HepG2 (cell line): ENCODE results near the gene FANCM.
"Not testable (repeated sequence)": the region's sequence is repeated elsewhere in the genome, so short reads cannot be mapped to it uniquely, and the experiment has no call there.

Experiments
- ETV5 ChIP-seq: IDR thresholded peaks from 2 replicates; pipeline ENCODE4 v1.6.1; 2018; ENCODE audit warnings: missing biosample characterization, missing genetic modification reagents, inconsistent platforms, borderline replicate concordance
- FOXK2 ChIP-seq: fragments of 450-650 bp; IDR thresholded peaks from 2 replicates; pipeline ENCODE4 v1.6.1; 2016
- JUN ChIP-seq: sonication (generic); formaldehyde crosslinking; IDR thresholded peaks from 2 replicates; pipeline ENCODE4 v1.4.0; 2020; ENCODE audit warnings: mild to moderate bottlenecking, missing genetic modification reagents
- ZNF660 ChIP-seq: sonication (generic); formaldehyde crosslinking; IDR thresholded peaks from 2 replicates; pipeline ENCODE4 v1.5.1; 2020; ENCODE audit warnings: mild to moderate bottlenecking, low read depth, missing genetic modification reagents, borderline replicate concordance
- ZNF816 ChIP-seq: sonication (generic); formaldehyde crosslinking; IDR thresholded peaks from 2 replicates; pipeline ENCODE4 v1.8.0; 2022; ENCODE audit warnings: missing genetic modification reagents, mild to moderate bottlenecking, borderline replicate concordance

DNA sequence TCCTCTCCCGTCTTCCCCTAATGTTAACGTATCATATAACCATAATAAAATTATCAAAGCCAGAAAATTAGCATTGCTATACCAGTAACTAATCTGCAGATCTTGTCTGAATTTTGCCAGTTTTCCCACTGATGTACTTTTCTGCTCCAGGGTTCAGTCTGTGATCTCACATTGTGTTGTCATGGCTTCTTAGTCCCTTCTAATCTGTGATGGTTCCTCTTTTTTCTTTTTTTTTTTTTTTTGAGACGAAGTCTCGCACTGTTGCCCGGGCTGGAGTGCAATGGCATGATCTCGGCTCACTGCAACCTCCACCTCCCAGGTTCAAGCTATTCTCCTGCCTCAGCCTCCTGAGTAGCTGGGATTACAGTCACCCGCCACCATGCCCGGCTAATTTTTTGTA is 6.4 kb downstream of the FANCM start:
- not testable (repeated sequence) for TF ChIP-seq ZNF660 (CRISPR knock-in tag); JUN (CRISPR knock-in tag); FOXK2; ZNF816 (CRISPR knock-in tag); ETV5
